ENCODE measurements around the gene HHIP. TPM values are rescaled to one million over a fixed set of nuclear protein-coding genes. Genes with fewer than 3 reads are reported as not detected.

HHIP gene
- total RNA-seq, 1 donor from 2014 or later: 38.3 TPM

- no peaks in the 10 kb centered on the region for H3K27me3 Mint-ChIP-seq (ENCODE audit: low read depth)
- no peaks in the 10 kb centered on the region for H3K9me3 Mint-ChIP-seq (ENCODE audit: low read depth)
- H3K36me3 Mint-ChIP-seq (ENCODE audit: low read depth): peaks cover 4% of the 10 kb centered on the region
- peaks cover 23% of the 10 kb centered on the region for H3K4me1 Mint-ChIP-seq (ENCODE audit: low read depth)
- no peak overlapping the region for H3K27ac Mint-ChIP-seq (ENCODE audit: unreplicated experiment)
- no peak overlapping the region for H3K4me3 Mint-ChIP-seq (ENCODE audit: unreplicated experiment)
- no peak for DNase-seq (ENCODE audit: low spot score)
- no peak for TF ChIP-seq CTCF (IDR thresholded peaks at IDR 0.05)
Observed at GRCh38 chr4:144653781-144654545, 8.0 kb downstream of the HHIP start.

- H3K9me3 Mint-ChIP-seq (ENCODE audit: low read depth): no peaks in the 10 kb centered on the region
- no peak overlapping the region for H3K4me3 Mint-ChIP-seq (ENCODE audit: unreplicated experiment)
- peaks cover 4% of the 10 kb centered on the region for H3K36me3 Mint-ChIP-seq (ENCODE audit: low read depth)
- TF ChIP-seq CTCF (IDR thresholded peaks at IDR 0.05): no peak
- H3K27me3 Mint-ChIP-seq (ENCODE audit: low read depth): no peaks in the 10 kb centered on the region
- DNase-seq (ENCODE audit: low spot score): no peak
- H3K4me1 Mint-ChIP-seq (ENCODE audit: low read depth): peaks cover 14% of the 10 kb centered on the region
- no peak overlapping the region for H3K27ac Mint-ChIP-seq (ENCODE audit: unreplicated experiment)
Observed at GRCh38 chr4:144655491-144655890, 9.5 kb downstream of the HHIP start.

- Mint-ChIP-seq H3K27ac (ENCODE audit: unreplicated experiment) (peak overlapping the region; percentile 20), H3K9me3 (ENCODE audit: low read depth) (no peaks in the 10 kb centered on the region), H3K4me3 (ENCODE audit: unreplicated experiment) (no peak overlapping the region), H3K27me3 (ENCODE audit: low read depth) (no peaks in the 10 kb centered on the region), H3K36me3 (ENCODE audit: low read depth) (peaks cover 4% of the 10 kb centered on the region), H3K4me1 (ENCODE audit: low read depth) (peaks cover 10% of the 10 kb centered on the region)
- no peak for TF ChIP-seq CTCF (IDR thresholded peaks at IDR 0.05)
- no peak for DNase-seq (ENCODE audit: low spot score)
Observed at GRCh38 chr4:144656850-144657249, 10.9 kb downstream of the HHIP start.

- peaks cover 16% of the 10 kb centered on the region for H3K4me1 Mint-ChIP-seq (ENCODE audit: low read depth)
- H3K4me3 Mint-ChIP-seq (ENCODE audit: unreplicated experiment): no peak overlapping the region
- no peak for TF ChIP-seq CTCF (IDR thresholded peaks at IDR 0.05)
- peaks cover 4% of the 10 kb centered on the region for H3K36me3 Mint-ChIP-seq (ENCODE audit: low read depth)
- no peak for DNase-seq (ENCODE audit: low spot score)
- H3K9me3 Mint-ChIP-seq (ENCODE audit: low read depth): no peaks in the 10 kb centered on the region
- H3K27me3 Mint-ChIP-seq (ENCODE audit: low read depth): no peaks in the 10 kb centered on the region
- no peak overlapping the region for H3K27ac Mint-ChIP-seq (ENCODE audit: unreplicated experiment)
Observed at GRCh38 chr4:144658015-144658567, 12.1 kb downstream of the HHIP start.

GRCh38 chr4:144658903-144659302 is 12.9 kb downstream of the HHIP start:
- H3K4me3 Mint-ChIP-seq (ENCODE audit: unreplicated experiment): no peak overlapping the region
- no peak for DNase-seq (ENCODE audit: low spot score)
- H3K27me3 Mint-ChIP-seq (ENCODE audit: low read depth): no peaks in the 10 kb centered on the region
- peaks cover 4% of the 10 kb centered on the region for H3K36me3 Mint-ChIP-seq (ENCODE audit: low read depth)
- no peak for TF ChIP-seq CTCF (IDR thresholded peaks at IDR 0.05)
- peaks cover 16% of the 10 kb centered on the region for H3K4me1 Mint-ChIP-seq (ENCODE audit: low read depth)
- H3K27ac Mint-ChIP-seq (ENCODE audit: unreplicated experiment): no peak overlapping the region
- H3K9me3 Mint-ChIP-seq (ENCODE audit: low read depth): no peaks in the 10 kb centered on the region
